H9 (cell line): ENCODE measurements around the gene MYH14. TPM values are rescaled to one million over a fixed set of nuclear protein-coding genes. Genes with fewer than 3 reads are reported as not detected.

ENCODE experiments used
- DNase-seq: peaks from one replicate; pipeline ENCODE4 v3.0.0-alpha.2; 2017
- H2AFZ ChIP-seq: one replicate; pipeline ENCODE4 v1.6.1; 2013; ENCODE audit warnings: mild to moderate bottlenecking, low read length, control low read depth, moderate library complexity
- H2AK5ac ChIP-seq: 2 replicates; pipeline ENCODE4 v1.6.1; 2013; ENCODE audit warnings: low read length, control low read depth, mixed read lengths; ENCODE audit not compliant: insufficient read length
- H2BK120ac ChIP-seq: one replicate; pipeline ENCODE4 v1.6.1; 2013; ENCODE audit warnings: low read depth, mild to moderate bottlenecking, low read length, control low read depth, inconsistent platforms; ENCODE audit not compliant: poor library complexity, severe bottlenecking
- H2BK12ac ChIP-seq: 2 replicates; pipeline ENCODE4 v1.6.1; 2013; ENCODE audit warnings: low read length, control low read depth, mixed read lengths, low read depth; ENCODE audit not compliant: insufficient read length
- H2BK15ac ChIP-seq: 2 replicates; pipeline ENCODE4 v1.6.1; 2013; ENCODE audit warnings: low read depth, low read length, control low read depth
- H2BK20ac ChIP-seq: one replicate; pipeline ENCODE4 v1.6.1; 2013; ENCODE audit warnings: low read depth, mild to moderate bottlenecking, low read length, control low read depth, inconsistent platforms; ENCODE audit not compliant: poor library complexity, severe bottlenecking
- H2BK5ac ChIP-seq: 2 replicates; pipeline ENCODE4 v1.6.1; 2013; ENCODE audit warnings: low read length, control low read depth, mixed read lengths; ENCODE audit not compliant: insufficient read length
- H3K14ac ChIP-seq: 2 replicates; pipeline ENCODE4 v1.6.1; 2013; ENCODE audit warnings: low read length, control low read depth; ENCODE audit not compliant: insufficient read depth
- H3K18ac ChIP-seq: 2 replicates; pipeline ENCODE4 v1.6.1; 2013; ENCODE audit warnings: low read depth, mild to moderate bottlenecking, mixed read lengths, low read length, control low read depth; ENCODE audit not compliant: insufficient read length
- H3K23ac ChIP-seq: 2 replicates; pipeline ENCODE4 v1.6.1; 2013; ENCODE audit warnings: low read length, control low read depth, mixed read lengths, low read depth; ENCODE audit not compliant: insufficient read length
- H3K23me2 ChIP-seq: 2 replicates; pipeline ENCODE4 v1.6.1; 2013; ENCODE audit warnings: low read depth, mild to moderate bottlenecking, mixed read lengths, low read length, control low read depth; ENCODE audit not compliant: insufficient read length, poor library complexity, severe bottlenecking
- H3K27ac ChIP-seq: 2 replicates; pipeline ENCODE4 v1.5.1; 2013; ENCODE audit warnings: low read length, control low read depth, mixed read lengths, low read depth; ENCODE audit not compliant: insufficient read length
- H3K27me3 ChIP-seq: 2 replicates; pipeline ENCODE4 v1.6.1; 2013; ENCODE audit warnings: low read length, control low read depth, inconsistent platforms; ENCODE audit not compliant: insufficient read depth
- H3K4ac ChIP-seq: 2 replicates; pipeline ENCODE4 v1.6.1; 2013; ENCODE audit warnings: low read depth, mild to moderate bottlenecking, control low read depth, inconsistent platforms, low read length, moderate library complexity
- H3K4me1 ChIP-seq: 2 replicates; pipeline ENCODE4 v1.6.1; 2013; ENCODE audit warnings: low read length, control low read depth, inconsistent platforms; ENCODE audit not compliant: insufficient read depth
- H3K4me2 ChIP-seq: 2 replicates; pipeline ENCODE4 v1.6.1; 2013; ENCODE audit warnings: low read length, control low read depth, mixed read lengths; ENCODE audit not compliant: insufficient read length, insufficient read depth
- H3K56ac ChIP-seq: 2 replicates; pipeline ENCODE4 v1.6.1; 2013; ENCODE audit warnings: low read depth, mild to moderate bottlenecking, mixed read lengths, low read length, control low read depth; ENCODE audit not compliant: insufficient read length
- H3K79me1 ChIP-seq: 2 replicates; pipeline ENCODE4 v1.6.1; 2013; ENCODE audit warnings: low read depth, mild to moderate bottlenecking, moderate library complexity, low read length, control low read depth, inconsistent platforms; ENCODE audit not compliant: insufficient read depth, poor library complexity, severe bottlenecking
- H3K79me2 ChIP-seq: 2 replicates; pipeline ENCODE4 v1.6.1; 2013; ENCODE audit warnings: low read length, control low read depth, inconsistent platforms; ENCODE audit not compliant: insufficient read depth
- H3K9ac ChIP-seq: 2 replicates; pipeline ENCODE4 v1.6.1; 2013; ENCODE audit warnings: low read length, control low read depth, mixed read lengths; ENCODE audit not compliant: insufficient read length; ENCODE audit errors: extremely low read depth
- H3K9me3 ChIP-seq: one replicate; pipeline ENCODE4 v1.6.1; 2013; ENCODE audit warnings: low read depth, low read length, inconsistent platforms; ENCODE audit not compliant: control insufficient read depth
- H3T11ph ChIP-seq: one replicate; pipeline ENCODE4 v1.6.1; 2013; ENCODE audit warnings: mild to moderate bottlenecking, low read length, control low read depth, inconsistent platforms
- H4K20me1 ChIP-seq: one replicate; pipeline ENCODE4 v1.6.1; 2013; ENCODE audit not compliant: control insufficient read depth, insufficient read length, insufficient read depth
- H4K5ac ChIP-seq: 2 replicates; pipeline ENCODE4 v1.6.1; 2013; ENCODE audit warnings: low read depth, mild to moderate bottlenecking, mixed read lengths, low read length, control low read depth; ENCODE audit not compliant: insufficient read length
- H4K8ac ChIP-seq: replicated peaks from 2 replicates; pipeline ENCODE4 v1.6.1; 2013; ENCODE audit warnings: low read length, control low read depth, mixed read lengths, low read depth; ENCODE audit not compliant: insufficient read length
- H4K91ac ChIP-seq: 2 replicates; pipeline ENCODE4 v1.6.1; 2013; ENCODE audit warnings: low read depth, mild to moderate bottlenecking, moderate library complexity, mixed read lengths, low read length, control low read depth; ENCODE audit not compliant: insufficient read length
- H3K27ac Mint-ChIP-seq, 3 experiments: 2 replicates in 2 of 3; 3 replicates in 1 of 3; pipeline ENCODE4 v1.8.0; 2020 to 2021; ENCODE audit warnings: mixed read lengths in 3 of 3, mild to moderate bottlenecking in 1 of 3, moderate library complexity in 1 of 3
- H3K27me3 Mint-ChIP-seq: 2 replicates; pipeline ENCODE4 v1.8.0; 2021; ENCODE audit warnings: low read depth, mild to moderate bottlenecking, moderate library complexity, mixed read lengths
- H3K36me3 Mint-ChIP-seq, 3 experiments: 2 replicates in 2 of 3; 3 replicates in 1 of 3; pipeline ENCODE4 v1.8.0; 2020 to 2021; ENCODE audit warnings: low read depth in 3 of 3, mixed read lengths in 3 of 3; ENCODE audit not compliant: insufficient read depth in 1 of 3
- H3K4me1 Mint-ChIP-seq, 2 experiments: 2 replicates each; pipeline ENCODE4 v1.8.0; 2020; ENCODE audit warnings: mixed read lengths in 2 of 2
- H3K4me3 Mint-ChIP-seq, 2 experiments: 2 replicates in 1 of 2; 3 replicates in 1 of 2; pipeline ENCODE4 v1.8.0; 2020 to 2021; ENCODE audit warnings: mild to moderate bottlenecking in 2 of 2, mixed read lengths in 2 of 2, moderate library complexity in 1 of 2
- H3K9me3 Mint-ChIP-seq, 2 experiments: 2 replicates in 1 of 2; 3 replicates in 1 of 2; pipeline ENCODE4 v1.8.0; 2020; ENCODE audit warnings: mild to moderate bottlenecking in 2 of 2, mixed read lengths in 2 of 2, moderate library complexity in 1 of 2
- CTCF ChIP-seq: fragments of 200-600 bp; sonication (generic); conservative IDR thresholded peaks from 3 replicates; pipeline ENCODE4 v1.8.0; 2021; ENCODE audit warnings: antibody characterized with exemption, mild to moderate bottlenecking
- WGBS: extraction: QIAGEN DNeasy Blood & Tissue Kit; methylation state at CpG from one replicate; pipeline ENCODE4 v1.1.7; 2013; ENCODE audit warnings: missing lambda C conversion rate, low lambda C conversion rate, mixed read lengths; ENCODE audit not compliant: insufficient read length; ENCODE audit errors: extremely low coverage; 5-methylcytosine and 5-hydroxymethylcytosine counted together
- total RNA-seq: library from RNA; stranded (reverse); gene quantifications from 2 replicates; pipeline ENCODE4 v1.2.1, GENCODE V29; 2021

The MYH14 gene
- total RNA-seq, 1 experiment from 2014 or later: 27.7 TPM

- Histone ChIP-seq H2BK20ac (no peak overlapping the region), H3K4me1 (no peaks in the 10 kb centered on the region), H2BK12ac (no peak overlapping the region), H3K14ac (no peak overlapping the region), H3K27ac (no peak overlapping the region), H2BK120ac (no peak overlapping the region), H3K79me1 (no peaks in the 10 kb centered on the region), H3K18ac (no peak overlapping the region), H3K23ac (no peak overlapping the region), H3K23me2 (no peaks in the 10 kb centered on the region), H4K20me1 (no peaks in the 10 kb centered on the region), H4K5ac (no peak overlapping the region), H2BK5ac (no peak overlapping the region), H3K56ac (no peak overlapping the region), H2AK5ac (no peak overlapping the region), H2AFZ (no peak overlapping the region), H3K27me3 (no peaks in the 10 kb centered on the region), H3K4me2 (no peak overlapping the region), H3K9ac (no peak overlapping the region), H3T11ph (no peak overlapping the region), H4K8ac (no peak overlapping the region), H4K91ac (no peak overlapping the region), H3K9me3 (no peaks in the 10 kb centered on the region), H3K79me2 (no peaks in the 10 kb centered on the region), H3K4ac (no peak overlapping the region), H2BK15ac (no peak overlapping the region)
- peak overlapping the region in 1 of 3 experiments; percentile 87; a peak in 1 of 7 replicates for H3K27ac Mint-ChIP-seq
- WGBS: no CpG with 5 or more reads among the region's 16 CpGs
- DNase-seq: no peak
- no peak for TF ChIP-seq CTCF
- H3K4me3 Mint-ChIP-seq: no peak overlapping the region
- peaks cover 3 to 12% (median 10%) of the 10 kb centered on the region in 3 experiments; a peak in 4 of 7 replicates for H3K36me3 Mint-ChIP-seq
- no peaks in the 10 kb centered on the region; a peak in 1 of 5 replicates for H3K9me3 Mint-ChIP-seq
- peaks cover 11 to 29% of the 10 kb centered on the region in 2 experiments for H3K4me1 Mint-ChIP-seq
- peaks cover 2% of the 10 kb centered on the region; the same call in 1 of the 2 replicates for H3K27me3 Mint-ChIP-seq
Observed at GRCh38 chr19:50231821-50232220, 28.4 kb downstream of the MYH14 start.
